Neural crest cell (in vitro differentiated cells): ENCODE data around the gene PTPN13. TPM values are rescaled to one million over a fixed set of nuclear protein-coding genes. Genes with fewer than 3 reads are reported as not detected.

Experiments
- DNase-seq: peaks from one replicate; pipeline ENCODE4 v3.0.0; 2021; ENCODE audit warnings: low read depth, mixed read lengths, low spot score
- H3K27ac Mint-ChIP-seq: one replicate; pipeline ENCODE4 v1.8.0; 2021; ENCODE audit warnings: mild to moderate bottlenecking, mixed read lengths; ENCODE audit not compliant: unreplicated experiment
- H3K27me3 Mint-ChIP-seq: 2 replicates; pipeline ENCODE4 v1.8.0; 2021; ENCODE audit warnings: low read depth, mild to moderate bottlenecking, mixed read lengths
- H3K36me3 Mint-ChIP-seq: 2 replicates; pipeline ENCODE4 v1.8.0; 2021; ENCODE audit warnings: low read depth, mild to moderate bottlenecking, mixed read lengths
- H3K4me1 Mint-ChIP-seq: 2 replicates; pipeline ENCODE4 v1.8.0; 2021; ENCODE audit warnings: mixed read lengths
- H3K4me3 Mint-ChIP-seq: one replicate; pipeline ENCODE4 v1.8.0; 2021; ENCODE audit warnings: mild to moderate bottlenecking, mixed read lengths
- H3K9me3 Mint-ChIP-seq: 2 replicates; pipeline ENCODE4 v1.8.0; 2021; ENCODE audit warnings: mixed read lengths
- total RNA-seq: library from RNA; stranded (reverse); gene quantifications from 2 replicates; pipeline ENCODE4 v1.2.1, GENCODE V29; 2021
- TF ChIP-seq, protein P1 (sequence below): fragments of 200-600 bp; sonication (generic); conservative IDR thresholded peaks from 2 replicates; pipeline ENCODE4 v1.5.0; 2021; ENCODE audit warnings: antibody characterized with exemption, mild to moderate bottlenecking

The PTPN13 gene
- total RNA-seq, 1 donor from 2014 or later = 65.6 TPM

- DNase-seq = no peak
- Mint-ChIP-seq H3K4me3 (no peak overlapping the region), H3K36me3 (peaks cover 14% of the 10 kb centered on the region), H3K27me3 (no peaks in the 10 kb centered on the region), H3K9me3 (peaks cover 4% of the 10 kb centered on the region), H3K27ac (no peak overlapping the region), H3K4me1 (peaks cover 11% of the 10 kb centered on the region)
- TF ChIP-seq, protein P1, sequence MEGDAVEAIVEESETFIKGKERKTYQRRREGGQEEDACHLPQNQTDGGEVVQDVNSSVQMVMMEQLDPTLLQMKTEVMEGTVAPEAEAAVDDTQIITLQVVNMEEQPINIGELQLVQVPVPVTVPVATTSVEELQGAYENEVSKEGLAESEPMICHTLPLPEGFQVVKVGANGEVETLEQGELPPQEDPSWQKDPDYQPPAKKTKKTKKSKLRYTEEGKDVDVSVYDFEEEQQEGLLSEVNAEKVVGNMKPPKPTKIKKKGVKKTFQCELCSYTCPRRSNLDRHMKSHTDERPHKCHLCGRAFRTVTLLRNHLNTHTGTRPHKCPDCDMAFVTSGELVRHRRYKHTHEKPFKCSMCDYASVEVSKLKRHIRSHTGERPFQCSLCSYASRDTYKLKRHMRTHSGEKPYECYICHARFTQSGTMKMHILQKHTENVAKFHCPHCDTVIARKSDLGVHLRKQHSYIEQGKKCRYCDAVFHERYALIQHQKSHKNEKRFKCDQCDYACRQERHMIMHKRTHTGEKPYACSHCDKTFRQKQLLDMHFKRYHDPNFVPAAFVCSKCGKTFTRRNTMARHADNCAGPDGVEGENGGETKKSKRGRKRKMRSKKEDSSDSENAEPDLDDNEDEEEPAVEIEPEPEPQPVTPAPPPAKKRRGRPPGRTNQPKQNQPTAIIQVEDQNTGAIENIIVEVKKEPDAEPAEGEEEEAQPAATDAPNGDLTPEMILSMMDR = no peak
Measured at GRCh38 chr4:86821151-86821550, 227.0 kb downstream of the PTPN13 start.

GRCh38 chr4:86822136-86822535, 228.0 kb downstream of the PTPN13 start:
- TF ChIP-seq, protein P1 = no peak
- peaks cover 8% of the 10 kb centered on the region for H3K36me3 Mint-ChIP-seq
- H3K27me3 Mint-ChIP-seq = no peaks in the 10 kb centered on the region
- H3K4me3 Mint-ChIP-seq = no peak overlapping the region
- no peak overlapping the region for H3K27ac Mint-ChIP-seq
- no peak for DNase-seq
- H3K4me1 Mint-ChIP-seq = peaks cover 11% of the 10 kb centered on the region
- peaks cover 4% of the 10 kb centered on the region for H3K9me3 Mint-ChIP-seq

DNA sequence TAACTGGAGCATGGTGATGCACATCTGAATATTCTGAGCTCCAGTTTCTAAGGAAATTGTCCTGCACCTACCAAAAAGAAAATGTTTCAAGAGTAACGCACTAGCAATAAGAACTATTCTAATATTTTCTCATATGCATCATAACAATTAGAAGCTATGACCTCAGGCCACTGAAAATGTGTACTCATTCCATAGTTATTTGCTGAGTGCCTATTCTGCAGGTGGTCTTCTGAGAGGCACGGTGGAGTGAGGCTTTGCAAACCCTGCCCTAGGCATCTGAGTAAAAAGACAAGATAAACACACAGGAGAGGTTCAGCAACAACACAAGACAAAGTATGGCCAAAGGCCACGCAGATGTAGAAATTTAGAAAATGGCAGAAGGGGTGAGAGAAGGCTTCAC, 231.4 kb downstream of the PTPN13 start:
- Mint-ChIP-seq H3K4me1 (no peaks in the 10 kb centered on the region), H3K9me3 (peaks cover 4% of the 10 kb centered on the region), H3K27ac (peak overlapping the region; percentile 21), H3K4me3 (no peak overlapping the region), H3K27me3 (no peaks in the 10 kb centered on the region), H3K36me3 (no peaks in the 10 kb centered on the region)
- TF ChIP-seq, protein P1 = no peak
- no peak for DNase-seq

DNA sequence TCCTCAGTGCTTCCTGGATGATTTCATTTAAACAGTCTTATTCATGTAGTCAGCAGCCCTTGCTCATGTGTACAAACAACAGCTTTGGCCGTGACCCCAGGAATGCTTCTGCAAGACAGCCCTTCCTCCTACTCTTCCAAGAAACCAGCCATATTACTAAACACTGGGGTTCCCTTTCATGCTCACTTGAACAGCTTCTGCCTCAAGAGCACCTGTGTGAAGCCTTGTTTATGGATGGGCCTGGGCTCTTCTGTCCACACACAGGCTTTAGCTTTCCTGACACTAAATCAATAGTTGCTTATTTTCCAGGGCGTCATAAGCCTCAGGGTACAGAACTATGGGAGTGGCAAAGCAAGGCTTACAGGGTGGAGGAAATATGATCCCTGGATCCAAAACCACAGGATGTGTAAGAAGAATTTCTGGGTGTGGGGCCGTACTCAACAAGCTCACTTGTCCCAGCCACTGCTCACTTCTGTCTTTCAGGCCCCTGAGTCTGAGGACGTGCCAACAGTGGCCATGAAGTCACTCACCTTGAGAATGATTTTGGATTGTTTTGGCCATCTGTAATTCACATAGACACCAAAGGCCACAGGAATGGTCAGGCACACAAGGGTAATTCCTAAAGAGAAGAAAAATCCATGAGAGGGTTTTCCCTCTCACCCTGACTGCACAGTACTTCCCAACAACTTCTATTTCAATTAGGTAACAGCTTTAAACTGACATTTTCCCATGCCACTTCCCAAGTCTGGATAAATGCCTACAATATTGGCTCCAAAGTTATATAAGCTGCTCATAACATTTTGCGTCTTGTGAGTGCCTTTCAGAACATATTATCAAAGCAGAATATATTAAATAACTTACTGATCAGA, 237.4 kb downstream of the PTPN13 start:
- TF ChIP-seq, protein P1 = no peak
- Mint-ChIP-seq H3K27me3 (no peaks in the 10 kb centered on the region), H3K4me1 (peaks cover 8% of the 10 kb centered on the region), H3K27ac (no peak overlapping the region), H3K4me3 (no peak overlapping the region), H3K9me3 (peaks cover 4% of the 10 kb centered on the region), H3K36me3 (no peaks in the 10 kb centered on the region)
- no peak for DNase-seq

DNA sequence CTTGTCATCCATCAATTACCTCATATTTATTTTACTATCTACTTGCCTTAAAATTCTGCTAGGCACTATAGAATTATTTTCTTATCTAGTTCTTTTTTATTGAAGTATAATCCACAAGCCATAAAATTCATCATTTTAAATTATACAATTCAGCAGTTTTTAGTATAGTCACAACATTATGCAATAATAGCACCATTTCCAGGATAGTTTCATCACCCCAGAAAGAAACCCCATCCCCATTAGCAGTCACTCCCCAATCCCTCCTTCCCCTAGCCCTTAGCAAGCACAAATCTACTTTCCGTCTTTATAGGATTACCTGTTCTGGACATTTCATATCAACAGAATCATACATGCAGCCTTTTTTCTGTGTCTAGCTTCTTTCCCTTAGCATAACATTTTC, 239.5 kb downstream of the PTPN13 start:
- TF ChIP-seq, protein P1 = no peak
- Mint-ChIP-seq H3K27me3 (no peaks in the 10 kb centered on the region), H3K4me1 (peaks cover 8% of the 10 kb centered on the region), H3K36me3 (no peaks in the 10 kb centered on the region), H3K9me3 (peaks cover 2% of the 10 kb centered on the region), H3K4me3 (no peak overlapping the region), H3K27ac (peak overlapping the region; percentile 46)
- no peak for DNase-seq
